ENCODE measurements around the gene FOXP1. TPM values are rescaled to one million over a fixed set of nuclear protein-coding genes. Genes with fewer than 3 reads are reported as not detected.
A peak's percentile ranks its signal among the peaks of the same experiment; 100 is the strongest.

The FOXP1 gene
- total RNA-seq, 4 donors from 2014 or later, result 86.4 to 107 (median 93.8) TPM

DNA sequence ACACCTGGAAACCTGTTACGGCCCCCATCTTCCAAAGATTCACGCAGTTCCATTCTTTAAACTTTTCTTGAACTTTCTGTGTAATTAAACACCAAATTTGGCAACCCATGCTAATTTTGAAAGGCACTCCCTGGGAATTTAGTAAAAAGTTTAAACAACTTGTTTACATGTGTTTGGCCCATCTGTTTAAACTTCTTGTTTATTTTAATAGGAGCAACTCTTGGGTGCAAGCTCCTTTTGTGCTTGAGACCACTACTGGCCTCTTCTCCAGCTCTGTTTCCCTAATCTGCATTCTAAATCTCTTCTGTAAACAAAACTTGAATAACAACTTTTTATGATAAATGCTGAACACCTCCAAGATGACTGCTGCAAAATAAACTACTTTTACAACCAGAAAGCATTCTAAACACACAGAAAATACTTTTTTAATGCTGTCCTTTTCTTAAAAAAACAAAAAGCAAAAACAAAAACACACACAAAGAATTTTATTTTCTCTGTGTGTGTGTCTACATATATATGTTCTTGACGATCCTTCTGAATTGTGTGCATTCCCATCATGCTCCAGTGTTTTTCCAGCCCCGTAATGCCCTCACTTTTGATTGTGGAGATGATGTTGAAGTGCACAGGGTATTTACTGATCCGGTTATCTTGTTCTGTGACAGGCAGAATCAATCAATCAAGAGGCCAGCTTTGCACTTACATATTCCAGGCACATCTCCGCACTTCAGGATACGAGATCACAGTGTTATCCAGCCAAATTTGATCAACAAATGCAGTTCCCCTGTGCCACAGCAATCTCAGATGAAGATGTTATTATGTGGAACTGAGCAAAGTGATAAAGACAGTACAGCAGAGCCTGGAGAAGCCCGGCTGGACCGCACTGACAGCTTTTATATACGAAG lies 416.9 kb downstream of the FOXP1 start:
- Histone ChIP-seq H3K9me3 (no peaks in the 10 kb centered on the region), H3K36me3 (no peaks in the 10 kb centered on the region), H3K27me3 (no peaks in the 10 kb centered on the region), H3K27ac (no peak overlapping the region), H3K4me3 (no peak overlapping the region), H3K4me1 (peaks cover 0 to 34% (median 0%) of the 10 kb centered on the region in 4 donors)
- WGBS, 2 donors, result 89 to 94% methylated on average over 10 of the region's 10 CpGs
- TF ChIP-seq EP300 (IDR thresholded peaks at IDR 0.05), result no peak
- no peak for TF ChIP-seq POLR2A (IDR thresholded peaks at IDR 0.05)
- TF ChIP-seq, protein P1, sequence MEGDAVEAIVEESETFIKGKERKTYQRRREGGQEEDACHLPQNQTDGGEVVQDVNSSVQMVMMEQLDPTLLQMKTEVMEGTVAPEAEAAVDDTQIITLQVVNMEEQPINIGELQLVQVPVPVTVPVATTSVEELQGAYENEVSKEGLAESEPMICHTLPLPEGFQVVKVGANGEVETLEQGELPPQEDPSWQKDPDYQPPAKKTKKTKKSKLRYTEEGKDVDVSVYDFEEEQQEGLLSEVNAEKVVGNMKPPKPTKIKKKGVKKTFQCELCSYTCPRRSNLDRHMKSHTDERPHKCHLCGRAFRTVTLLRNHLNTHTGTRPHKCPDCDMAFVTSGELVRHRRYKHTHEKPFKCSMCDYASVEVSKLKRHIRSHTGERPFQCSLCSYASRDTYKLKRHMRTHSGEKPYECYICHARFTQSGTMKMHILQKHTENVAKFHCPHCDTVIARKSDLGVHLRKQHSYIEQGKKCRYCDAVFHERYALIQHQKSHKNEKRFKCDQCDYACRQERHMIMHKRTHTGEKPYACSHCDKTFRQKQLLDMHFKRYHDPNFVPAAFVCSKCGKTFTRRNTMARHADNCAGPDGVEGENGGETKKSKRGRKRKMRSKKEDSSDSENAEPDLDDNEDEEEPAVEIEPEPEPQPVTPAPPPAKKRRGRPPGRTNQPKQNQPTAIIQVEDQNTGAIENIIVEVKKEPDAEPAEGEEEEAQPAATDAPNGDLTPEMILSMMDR (IDR thresholded peaks at IDR 0.05), result no peak
- no peak for DNase-seq (ENCODE audit: low spot score in 2 of 2)

DNA sequence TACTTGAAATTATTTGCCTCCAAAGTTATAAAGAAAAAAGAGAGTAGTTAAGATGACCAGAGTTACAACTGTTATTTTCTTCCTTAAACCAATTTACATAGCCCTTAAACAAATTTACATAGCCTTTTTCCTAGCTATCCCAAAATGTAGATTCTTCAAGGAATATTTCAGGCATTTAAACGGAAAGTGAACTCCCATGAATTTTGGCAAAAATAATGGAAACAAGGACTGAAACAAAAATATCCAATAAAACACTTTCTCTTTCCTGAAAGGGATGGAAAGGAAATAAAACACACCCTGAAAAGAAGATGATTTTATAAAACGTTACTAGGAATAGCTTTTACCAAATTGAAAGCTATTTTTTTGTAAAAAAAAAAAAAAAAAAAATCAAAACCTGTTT lies 418.6 kb downstream of the FOXP1 start:
- Histone ChIP-seq H3K4me1 (peaks cover 0 to 23% (median 0%) of the 10 kb centered on the region in 4 donors), H3K36me3 (no peaks in the 10 kb centered on the region), H3K4me3 (no peak overlapping the region), H3K27ac (peak overlapping the region in 2 of 4 donors; percentile 6 to 38), H3K9me3 (peaks cover 0 to 4% (median 0%) of the 10 kb centered on the region in 4 donors), H3K27me3 (no peaks in the 10 kb centered on the region)
- TF ChIP-seq EP300 (IDR thresholded peaks at IDR 0.05), result no peak
- TF ChIP-seq, protein P1 (IDR thresholded peaks at IDR 0.05), result no peak
- no peak for TF ChIP-seq POLR2A (IDR thresholded peaks at IDR 0.05)
- DNase-seq (ENCODE audit: low spot score in 2 of 2), result no peak
- 54 to 58% methylated on average over 2 of the region's 2 CpGs for WGBS, 2 donors

DNA sequence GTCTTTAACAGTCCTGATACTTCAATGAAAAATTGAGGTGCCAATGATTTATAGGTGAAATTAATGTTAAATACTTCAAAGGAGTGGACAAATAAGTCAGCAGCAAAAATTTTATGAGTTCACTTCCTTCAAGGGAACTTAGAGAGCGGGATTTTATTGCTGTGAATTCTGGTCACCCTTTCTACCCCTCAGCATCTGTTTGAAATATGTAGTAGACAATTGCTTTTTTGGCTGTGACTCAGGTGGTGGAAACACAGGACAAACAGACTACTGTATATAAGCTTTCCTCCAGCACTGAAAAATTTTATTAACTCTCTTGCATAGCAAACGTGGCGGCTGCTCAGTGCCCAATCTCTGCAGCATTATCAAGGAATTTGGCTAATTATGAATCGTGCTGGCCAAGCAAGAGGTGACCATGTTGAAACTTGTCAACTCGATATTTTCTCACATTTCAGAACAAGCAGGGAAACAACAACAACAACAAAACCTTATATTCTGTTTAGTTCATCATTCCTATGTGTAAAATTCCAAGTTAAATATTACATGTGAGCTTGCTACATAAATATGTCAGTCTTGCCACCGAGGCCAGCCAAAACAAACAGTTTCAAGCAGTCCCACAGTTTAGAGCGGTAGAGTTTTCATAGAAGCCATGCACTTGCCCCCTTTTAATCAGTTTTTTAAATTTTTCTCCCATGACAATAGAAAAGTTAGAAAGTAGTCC lies 420.2 kb downstream of the FOXP1 start:
- Histone ChIP-seq H3K36me3 (no peaks in the 10 kb centered on the region), H3K27ac (no peak overlapping the region), H3K4me1 (peaks cover 0 to 13% (median 0%) of the 10 kb centered on the region in 4 donors), H3K4me3 (no peak overlapping the region), H3K9me3 (peaks cover 0 to 4% (median 0%) of the 10 kb centered on the region in 4 donors), H3K27me3 (no peaks in the 10 kb centered on the region)
- 53 to 60% methylated on average over 7 of the region's 7 CpGs for WGBS, 2 donors
- no peak for TF ChIP-seq POLR2A (IDR thresholded peaks at IDR 0.05)
- no peak for DNase-seq (ENCODE audit: low spot score in 2 of 2)

DNA sequence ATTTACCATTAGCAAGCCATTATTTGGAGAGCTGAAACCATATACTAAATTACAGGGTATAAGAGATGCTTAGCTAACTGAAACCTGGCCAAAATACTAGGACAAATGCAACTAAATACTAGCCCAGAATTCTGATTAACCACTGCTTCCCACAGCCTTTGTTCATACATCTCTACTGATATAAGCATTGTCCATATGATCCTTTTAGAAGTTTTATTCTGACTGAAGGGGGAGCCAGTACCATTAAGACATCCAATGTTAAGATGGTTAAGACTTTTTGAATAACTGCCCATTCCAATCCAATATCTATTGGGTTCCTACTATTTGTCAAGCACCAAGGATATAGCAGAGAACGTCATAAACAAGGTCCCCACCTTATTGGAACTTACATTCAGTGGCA lies 421.3 kb downstream of the FOXP1 start:
- TF ChIP-seq, protein P1 (IDR thresholded peaks at IDR 0.05), result no peak
- no peak for TF ChIP-seq EP300 (IDR thresholded peaks at IDR 0.05)
- no peak for TF ChIP-seq POLR2A (IDR thresholded peaks at IDR 0.05)
- WGBS, 2 donors, result 97 to 100% methylated on average over 1 of the region's 1 CpG
- no peak for DNase-seq (ENCODE audit: low spot score in 2 of 2)
- no peaks in the 10 kb centered on the region for H3K27me3 ChIP-seq
- H3K4me3 ChIP-seq, result no peak overlapping the region
- no peaks in the 10 kb centered on the region for H3K36me3 ChIP-seq
- no peak overlapping the region for H3K27ac ChIP-seq
- peaks cover 0 to 4% (median 0%) of the 10 kb centered on the region in 4 donors for H3K9me3 ChIP-seq
- peaks cover 0 to 8% (median 0%) of the 10 kb centered on the region in 4 donors for H3K4me1 ChIP-seq

DNA sequence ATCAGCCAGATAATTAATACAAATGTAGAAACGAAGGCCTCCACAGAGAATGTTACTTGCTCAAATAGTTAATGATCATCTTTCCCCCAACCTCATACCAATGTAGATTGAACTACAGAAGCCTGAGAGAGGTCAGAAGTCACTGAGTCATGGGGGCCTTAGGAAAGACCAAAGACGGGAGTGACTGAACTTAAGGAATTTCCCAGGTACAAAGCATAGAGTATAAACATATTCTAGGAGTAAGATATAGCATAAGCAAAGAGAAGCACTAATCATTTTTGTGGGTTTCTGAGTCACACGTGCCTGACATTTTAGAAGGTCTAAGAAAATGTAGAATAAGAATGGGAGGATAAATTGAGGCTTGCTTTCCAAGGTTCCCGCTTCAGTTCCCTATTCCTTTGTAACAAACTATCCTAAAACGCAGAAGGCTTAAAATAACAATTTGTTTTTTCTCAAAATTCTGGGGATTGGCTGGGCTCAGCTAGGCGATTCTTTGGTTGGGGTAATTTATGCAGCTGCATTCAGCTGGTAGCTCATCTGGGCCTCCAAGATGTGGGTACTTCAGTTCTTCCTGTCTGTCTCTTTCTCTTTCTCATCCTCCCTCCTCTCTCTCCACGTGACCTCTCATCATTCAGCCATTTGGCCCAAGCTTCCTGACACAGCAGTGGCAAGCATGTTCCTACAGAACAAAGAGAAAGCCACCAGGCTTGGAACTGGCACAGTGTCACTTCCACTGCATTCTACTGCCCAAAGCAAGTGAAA lies 422.6 kb downstream of the FOXP1 start:
- TF ChIP-seq, protein P1 (IDR thresholded peaks at IDR 0.05), result no peak
- TF ChIP-seq POLR2A (IDR thresholded peaks at IDR 0.05) (no peak), EP300 (IDR thresholded peaks at IDR 0.05) (no peak)
- peaks cover 0 to 4% (median 0%) of the 10 kb centered on the region in 4 donors for H3K9me3 ChIP-seq
- 91 to 92% methylated on average over 7 of the region's 7 CpGs for WGBS, 2 donors
- H3K36me3 ChIP-seq, result no peaks in the 10 kb centered on the region
- no peak for DNase-seq (ENCODE audit: low spot score in 2 of 2)
- no peak overlapping the region for H3K4me3 ChIP-seq
- H3K4me1 ChIP-seq, result peaks cover 0 to 8% (median 0%) of the 10 kb centered on the region in 4 donors
- H3K27ac ChIP-seq, result no peak overlapping the region
- H3K27me3 ChIP-seq, result no peaks in the 10 kb centered on the region
